ENCODE results near the gene ATXN2L. TPM values are rescaled to one million over a fixed set of nuclear protein-coding genes. Genes with fewer than 3 reads are reported as not detected.

Gene ATXN2L, protein sequence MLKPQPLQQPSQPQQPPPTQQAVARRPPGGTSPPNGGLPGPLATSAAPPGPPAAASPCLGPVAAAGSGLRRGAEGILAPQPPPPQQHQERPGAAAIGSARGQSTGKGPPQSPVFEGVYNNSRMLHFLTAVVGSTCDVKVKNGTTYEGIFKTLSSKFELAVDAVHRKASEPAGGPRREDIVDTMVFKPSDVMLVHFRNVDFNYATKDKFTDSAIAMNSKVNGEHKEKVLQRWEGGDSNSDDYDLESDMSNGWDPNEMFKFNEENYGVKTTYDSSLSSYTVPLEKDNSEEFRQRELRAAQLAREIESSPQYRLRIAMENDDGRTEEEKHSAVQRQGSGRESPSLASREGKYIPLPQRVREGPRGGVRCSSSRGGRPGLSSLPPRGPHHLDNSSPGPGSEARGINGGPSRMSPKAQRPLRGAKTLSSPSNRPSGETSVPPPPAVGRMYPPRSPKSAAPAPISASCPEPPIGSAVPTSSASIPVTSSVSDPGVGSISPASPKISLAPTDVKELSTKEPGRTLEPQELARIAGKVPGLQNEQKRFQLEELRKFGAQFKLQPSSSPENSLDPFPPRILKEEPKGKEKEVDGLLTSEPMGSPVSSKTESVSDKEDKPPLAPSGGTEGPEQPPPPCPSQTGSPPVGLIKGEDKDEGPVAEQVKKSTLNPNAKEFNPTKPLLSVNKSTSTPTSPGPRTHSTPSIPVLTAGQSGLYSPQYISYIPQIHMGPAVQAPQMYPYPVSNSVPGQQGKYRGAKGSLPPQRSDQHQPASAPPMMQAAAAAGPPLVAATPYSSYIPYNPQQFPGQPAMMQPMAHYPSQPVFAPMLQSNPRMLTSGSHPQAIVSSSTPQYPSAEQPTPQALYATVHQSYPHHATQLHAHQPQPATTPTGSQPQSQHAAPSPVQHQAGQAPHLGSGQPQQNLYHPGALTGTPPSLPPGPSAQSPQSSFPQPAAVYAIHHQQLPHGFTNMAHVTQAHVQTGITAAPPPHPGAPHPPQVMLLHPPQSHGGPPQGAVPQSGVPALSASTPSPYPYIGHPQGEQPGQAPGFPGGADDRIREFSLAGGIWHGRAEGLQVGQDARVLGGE
- 10 to 100 TPM; 48.5 to 49.0 TPM for total RNA-seq

DNA sequence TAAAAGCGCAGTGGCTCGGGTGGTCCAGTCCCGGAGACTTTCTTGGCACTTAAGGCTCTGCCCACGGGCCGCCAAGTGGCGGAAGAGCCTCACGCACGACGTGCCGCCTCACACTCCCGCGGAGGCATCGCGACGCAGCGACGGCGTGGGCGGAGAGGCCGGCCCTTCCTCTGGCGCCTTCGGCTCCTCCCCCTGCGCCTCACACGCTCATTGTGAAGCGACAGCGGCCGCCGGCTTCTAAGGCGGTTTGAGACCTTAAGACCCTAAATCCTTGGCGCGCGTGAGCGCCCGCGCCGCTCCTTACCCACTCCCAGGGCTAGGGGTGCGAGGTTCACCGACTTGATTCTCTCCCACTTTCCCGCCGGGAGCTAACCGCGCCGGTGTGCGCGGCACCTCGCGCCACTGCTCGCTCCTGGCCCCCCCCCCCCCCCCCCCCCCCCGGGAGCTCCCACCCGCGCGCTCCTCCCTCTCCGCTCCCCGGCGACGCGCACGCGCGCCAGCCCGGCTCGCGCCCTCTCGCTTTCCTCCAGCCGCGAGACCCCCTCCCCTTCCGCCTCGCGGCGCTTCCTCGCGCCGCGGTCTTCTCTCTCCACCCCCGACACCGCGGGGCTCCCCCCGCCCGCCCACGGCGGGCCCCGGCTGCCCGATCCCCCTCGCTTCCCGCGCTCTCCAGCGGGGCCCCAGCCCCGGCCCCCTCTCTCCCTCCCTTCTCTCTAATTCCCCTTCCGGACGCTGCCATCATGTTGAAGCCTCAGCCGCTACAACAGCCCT is at the start of gene ATXN2L:
Gene ATXN2L (plus strand): TSS at position 480 of the 771 bp plus-strand sequence. CDS start 261 bp downstream, at position 741.

DNA sequence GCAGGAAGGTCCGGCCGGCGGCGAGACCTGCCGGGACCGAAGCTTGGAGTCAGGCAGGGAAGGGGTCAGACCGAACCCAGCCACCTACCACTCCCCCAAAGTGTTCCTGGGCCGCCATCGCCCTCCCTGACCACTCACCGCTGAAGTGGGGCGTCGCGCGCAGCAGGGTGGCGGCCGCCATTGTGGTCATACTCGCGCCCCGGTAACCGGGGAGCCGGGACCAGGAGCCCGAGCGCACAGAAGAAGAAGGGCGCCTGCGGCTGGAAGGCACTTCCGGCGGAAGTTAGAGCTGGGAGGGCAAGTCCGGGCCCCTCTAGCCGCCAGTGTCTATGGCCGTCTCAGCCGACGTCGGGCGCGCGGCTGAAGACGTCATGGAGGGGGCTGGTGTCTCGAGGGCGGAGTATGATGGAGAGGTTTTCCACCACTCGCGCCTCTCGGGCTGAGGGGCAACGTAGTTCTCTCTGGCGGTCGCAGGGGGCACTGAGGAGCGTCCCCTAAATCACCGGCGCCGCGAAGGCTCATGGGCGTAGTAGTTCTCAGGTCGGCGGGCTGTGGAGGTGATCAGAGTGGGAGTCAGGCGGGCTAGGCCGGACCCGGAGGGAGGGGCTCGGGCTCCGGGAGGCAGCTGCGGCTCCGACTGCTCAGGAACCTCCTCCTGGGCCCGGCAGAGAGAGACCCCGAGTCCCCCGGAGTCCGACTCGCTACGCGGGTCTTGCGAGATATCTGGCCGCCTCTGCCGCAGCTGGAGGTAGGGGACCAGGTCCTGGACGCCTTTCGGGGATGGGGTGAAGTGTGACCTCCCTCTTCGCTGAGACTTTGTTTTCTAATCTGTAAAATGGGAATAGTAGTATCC is 23.5 kb downstream of the ATXN2L start, which contains the start of gene TUFM:
Gene TUFM (minus strand): TSS at position 269 of the 853 bp plus-strand sequence. CDS start 79 bp downstream, at position 190.

DNA sequence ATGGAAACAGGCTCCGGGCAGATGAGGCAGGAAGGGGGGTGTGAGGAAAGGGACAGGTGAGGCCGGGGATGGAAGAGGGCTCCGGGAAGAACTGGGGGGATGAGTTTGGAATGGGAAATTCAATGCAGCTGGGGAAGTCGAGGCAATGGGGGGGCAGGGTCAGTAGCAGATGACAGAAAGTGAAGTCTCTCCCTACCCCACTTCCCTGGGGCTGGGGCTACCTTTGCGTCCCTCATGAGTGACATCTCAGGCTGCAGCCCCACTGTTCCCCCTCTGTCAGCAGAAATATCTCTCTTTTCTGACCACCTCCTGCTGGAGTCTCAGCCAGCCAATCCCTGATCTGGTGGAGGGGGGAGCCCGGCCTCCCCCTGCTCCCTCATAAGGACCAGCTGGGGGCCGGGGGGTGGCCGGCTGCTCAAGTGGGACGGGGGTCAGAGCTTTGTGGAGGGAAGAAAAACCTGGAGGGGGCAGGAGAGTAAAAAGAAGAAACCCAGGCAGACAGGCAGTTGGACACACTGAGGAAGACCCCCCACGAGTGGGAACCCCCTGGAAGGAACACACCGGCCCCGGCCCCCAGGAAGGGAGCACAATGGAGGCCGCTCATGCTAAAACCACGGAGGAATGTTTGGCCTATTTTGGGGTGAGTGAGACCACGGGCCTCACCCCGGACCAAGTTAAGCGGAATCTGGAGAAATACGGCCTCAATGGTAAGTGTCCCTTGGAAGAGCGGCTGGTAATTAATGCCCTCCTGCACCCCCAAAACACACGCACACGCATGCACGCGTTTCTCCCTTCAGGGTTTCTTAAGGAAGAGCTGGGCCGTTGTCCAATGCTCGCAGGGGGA is 55.5 kb downstream of the ATXN2L start, which contains the start of gene ATP2A1:
Gene ATP2A1 (plus strand): TSS at position 406 of the 844 bp plus-strand sequence. CDS start 184 bp downstream, at position 590.

Small RNA genes lying within 50 kb of the gene (small RNA-seq; reads per million reads assigned to genes)
- gene RF00416: 0 reads per million in 2 donors

Other genes with a start within 250 kb of the ATXN2L start
- gene SULT1A2, start 225.9 kb upstream of the ATXN2L start, total RNA-seq: not detected
- under 1 TPM in 1 of 2 donors, not detected in 1; under 0.01 TPM for gene SULT1A1, start 213.0 kb upstream of the ATXN2L start, total RNA-seq
- gene NPIPB8, start 184.9 kb upstream of the ATXN2L start, total RNA-seq: under 1 TPM in 1 of 2 donors, not detected in 1; under 0.01 TPM
- gene EIF3C, start 111.5 kb upstream of the ATXN2L start, total RNA-seq: 10 to 100 TPM; 31.7 to 61.6 TPM
- 1 to 10 TPM; 5.2 to 5.7 TPM for gene NPIPB9, start 71.2 kb upstream of the ATXN2L start, total RNA-seq
- gene TUFM, start 23.3 kb downstream of the ATXN2L start, total RNA-seq: 100 to 1,000 TPM in 1 of 2 donors, 10 to 100 TPM in 1; 97.4 to 137 TPM
- gene SH2B1, start 40.8 kb downstream of the ATXN2L start, total RNA-seq: 10 to 100 TPM; 13.4 to 17.0 TPM
- under 1 TPM; under 0.01 to 0.34 TPM for gene ATP2A1, start 55.5 kb downstream of the ATXN2L start, total RNA-seq
- 10 to 100 TPM; 20.0 to 20.6 TPM for gene RABEP2, start 102.2 kb downstream of the ATXN2L start, total RNA-seq
- gene CD19, start 109.0 kb downstream of the ATXN2L start, total RNA-seq: under 1 TPM in 1 of 2 donors, not detected in 1; 0.34 TPM
- gene NFATC2IP, start 127.9 kb downstream of the ATXN2L start, total RNA-seq: 10 to 100 TPM; 25.1 to 32.0 TPM
- 10 to 100 TPM; 59.5 to 71.9 TPM for gene SPNS1, start 151.8 kb downstream of the ATXN2L start, total RNA-seq
- 1 to 10 TPM in 1 of 2 donors, under 1 TPM in 1; 0.67 to 1.0 TPM for gene LAT, start 162.1 kb downstream of the ATXN2L start, total RNA-seq